HG02763 (cell line): ENCODE measurements around the gene XYLT2.
A peak's percentile ranks its signal among the peaks of the same experiment; 100 is the strongest.
"Not testable (repeated sequence)": the region's sequence is repeated elsewhere in the genome, so short reads cannot be mapped to it uniquely, and the experiment has no call there.

Experiments
- ATAC-seq: cut with Tn5 transposase; IDR thresholded peaks from one replicate; pipeline ENCODE4 v1.9.1; 2021; ENCODE audit warnings: mild to moderate bottlenecking, moderate library complexity; ENCODE audit not compliant: unreplicated experiment

XYLT2 gene

GRCh38 chr17:50388728-50389127 is 42.8 kb downstream of the XYLT2 start:
- no peak for ATAC-seq

GRCh38 chr17:50389534-50389933 is 43.6 kb downstream of the XYLT2 start:
- ATAC-seq = no peak

DNA sequence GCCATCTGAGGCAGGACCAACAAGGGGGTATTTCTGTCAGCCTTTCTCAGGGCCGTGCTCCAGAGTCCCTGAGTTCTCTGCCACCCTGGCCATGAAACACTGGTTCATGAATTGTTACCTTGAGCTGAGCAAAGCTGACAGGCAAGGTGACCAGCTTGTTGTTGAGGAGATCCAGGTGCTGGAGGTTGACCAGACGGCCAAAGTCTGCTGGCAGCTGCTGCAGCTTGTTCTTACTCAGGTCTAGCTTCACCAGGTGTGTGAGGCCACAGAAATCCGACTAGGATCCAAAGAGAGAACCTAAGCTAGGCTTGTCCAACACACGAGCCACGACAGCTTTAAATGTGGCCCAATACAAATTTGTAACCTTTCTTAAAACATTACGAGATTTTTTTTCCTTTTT is 46.7 kb downstream of the XYLT2 start:
- ATAC-seq = no peak

GRCh38 chr17:50393700-50394099 is 47.8 kb downstream of the XYLT2 start:
- ATAC-seq = no peak

DNA sequence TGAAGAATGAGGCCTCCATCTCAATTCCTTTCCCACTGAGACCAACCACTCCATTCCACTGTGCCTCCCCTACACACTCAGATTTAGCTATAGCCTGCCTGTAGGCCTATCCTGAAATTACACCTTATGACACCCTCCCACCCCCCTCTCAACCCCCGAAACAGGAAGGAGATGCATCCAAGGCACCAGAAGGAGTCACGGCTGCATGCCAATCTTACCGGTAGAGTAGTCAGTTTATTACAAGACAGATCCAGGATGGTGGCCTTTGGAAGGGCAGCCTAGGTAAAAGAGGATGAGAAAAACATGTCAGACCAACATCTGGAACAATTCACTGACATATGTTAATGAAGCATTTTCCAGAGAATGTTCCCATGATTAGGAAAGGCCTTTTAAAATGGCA is 48.8 kb downstream of the XYLT2 start:
- ATAC-seq = no peak

DNA sequence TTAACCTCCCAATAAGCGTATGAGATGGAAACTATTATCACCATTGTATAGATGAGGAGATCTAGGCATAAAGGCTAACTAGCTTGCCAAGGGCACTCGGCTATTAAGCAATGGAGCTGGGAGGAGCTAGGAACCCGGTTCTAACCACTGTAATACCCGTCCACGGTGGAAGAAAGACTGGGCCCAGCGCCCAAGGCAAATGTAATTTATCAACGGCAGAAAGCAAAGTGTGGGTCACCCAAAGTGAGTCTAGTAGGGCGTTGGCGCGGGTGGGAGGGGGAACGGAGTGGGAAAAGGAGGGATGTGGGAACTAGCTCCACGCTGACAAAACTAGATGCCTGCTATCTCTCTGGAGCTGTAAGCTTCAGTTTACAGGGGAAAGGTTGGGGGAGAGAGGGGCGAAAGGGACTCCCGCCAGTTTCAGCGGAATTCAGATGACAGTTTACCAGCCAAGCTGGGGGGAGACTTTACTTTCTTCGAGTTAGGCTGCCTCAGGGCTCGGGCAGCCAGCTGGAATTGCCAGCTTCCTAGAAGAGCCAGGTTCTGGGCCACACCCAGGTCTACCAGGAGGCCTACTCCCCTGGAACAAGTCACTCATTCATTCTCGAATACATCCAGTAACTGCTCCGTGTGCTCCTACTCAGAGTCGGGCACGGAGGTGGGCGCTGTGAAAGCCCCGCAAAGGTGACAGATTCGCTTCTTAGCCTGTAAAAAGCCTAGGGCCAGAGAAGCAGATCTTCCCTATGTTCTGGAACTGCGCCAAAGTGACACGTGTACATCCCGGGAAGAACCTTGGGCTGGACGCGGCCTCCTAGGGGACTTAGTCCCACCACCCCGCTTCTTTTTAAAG is 50.6 kb downstream of the XYLT2 start:
- ATAC-seq = no peak

GRCh38 chr17:50397111-50397918 is 51.4 kb downstream of the XYLT2 start, which contains the start of gene LRRC59:
TSS of gene LRRC59 (minus strand) at chr17:50397523. CDS start at chr17:50397317, 206 bp downstream.
- ATAC-seq = peak; percentile 93

DNA sequence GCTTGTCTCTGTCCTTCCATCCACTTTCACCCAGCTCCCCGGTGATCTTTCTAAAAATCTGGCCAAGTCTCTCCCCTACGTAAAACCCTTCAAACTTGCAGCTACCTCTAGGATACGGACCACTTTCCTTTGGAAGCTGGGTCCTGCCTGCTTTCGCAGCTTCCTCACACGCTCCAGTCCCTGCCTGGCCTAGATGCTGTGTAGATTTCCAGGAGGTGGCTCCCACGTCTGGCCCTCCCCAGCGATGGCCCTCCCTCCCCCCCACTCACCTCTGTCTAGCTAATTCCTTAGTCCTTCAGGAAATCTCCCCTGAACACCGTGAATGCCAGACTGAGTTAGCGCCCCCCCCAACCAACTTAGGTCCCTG is 52.0 kb downstream of the XYLT2 start:
- no peak for ATAC-seq

DNA sequence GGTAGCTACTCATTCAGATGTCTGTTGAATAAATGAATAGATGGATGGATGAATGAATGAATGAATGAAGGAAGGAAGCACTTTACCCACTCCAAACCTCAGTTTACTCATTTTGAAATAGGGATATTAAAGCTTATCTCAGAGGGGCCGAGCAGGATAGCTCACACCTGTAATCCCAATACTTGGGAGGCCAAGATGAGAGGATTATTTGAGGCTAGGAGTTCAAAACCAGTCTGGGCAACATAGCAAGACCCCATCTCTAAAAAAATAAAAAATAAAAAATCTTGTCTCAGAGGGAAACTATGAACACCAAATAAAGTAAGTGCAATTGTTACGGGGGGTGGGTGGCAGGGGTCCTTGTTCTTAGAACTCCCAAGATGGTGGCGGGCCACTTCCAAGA is 52.7 kb downstream of the XYLT2 start:
- not testable (repeated sequence) for ATAC-seq

DNA sequence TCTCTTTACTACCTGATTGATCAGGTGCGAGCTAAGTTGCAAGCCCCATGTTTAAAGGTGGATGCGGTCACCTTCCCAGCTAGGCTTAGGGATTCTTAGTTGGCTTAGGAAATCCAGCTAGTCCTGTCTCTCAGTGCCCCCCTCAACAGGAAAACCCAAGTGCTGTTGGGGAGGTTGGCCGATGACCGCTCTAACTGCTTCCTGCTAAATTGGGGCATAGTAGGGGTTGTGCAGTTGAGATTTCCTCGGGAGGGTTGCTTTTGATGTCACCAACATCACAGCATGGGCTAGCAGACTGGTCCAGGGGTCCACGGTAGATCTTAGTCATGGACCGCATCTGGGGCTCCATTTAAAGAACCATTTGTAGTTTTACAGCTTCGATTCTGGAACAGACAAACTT is 53.7 kb downstream of the XYLT2 start:
- ATAC-seq = not testable (repeated sequence)

DNA sequence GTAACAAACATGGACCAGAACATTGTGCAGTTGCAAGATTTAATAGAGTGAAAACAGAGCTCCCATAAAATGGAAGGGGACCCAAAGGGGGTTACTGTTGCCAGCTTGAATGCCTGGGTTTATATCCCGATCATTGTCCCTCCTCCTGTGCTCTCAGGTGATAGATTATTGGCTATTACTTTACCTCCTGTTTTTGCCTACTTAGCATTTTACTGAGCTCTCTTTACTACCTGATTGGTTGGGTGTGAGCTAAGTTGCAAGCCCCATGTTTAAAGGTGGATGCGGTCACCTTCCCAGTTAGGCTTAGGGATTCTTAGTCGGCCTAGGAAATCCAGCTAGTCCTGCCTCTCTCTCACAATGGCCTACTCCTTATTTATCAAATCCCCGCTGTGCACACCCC is 59.4 kb downstream of the XYLT2 start:
- ATAC-seq = not testable (repeated sequence)

GRCh38 chr17:50406578-50406977 is 60.7 kb downstream of the XYLT2 start:
- no peak for ATAC-seq

GRCh38 chr17:50407921-50408320 is 62.0 kb downstream of the XYLT2 start:
- ATAC-seq = no peak
